Middle frontal gyrus (tissue), 1 donor: ENCODE measurements around the gene SMPD3.

ENCODE experiments used
- DNase-seq: peaks from one replicate; pipeline ENCODE4 v3.0.0-alpha.2; 2015; ENCODE audit warnings: low spot score; ENCODE audit errors: extremely low spot score

SMPD3 gene

GRCh38 chr16:68383858-68384257 is 64.5 kb downstream of the SMPD3 start:
- DNase-seq, result no peak

DNA sequence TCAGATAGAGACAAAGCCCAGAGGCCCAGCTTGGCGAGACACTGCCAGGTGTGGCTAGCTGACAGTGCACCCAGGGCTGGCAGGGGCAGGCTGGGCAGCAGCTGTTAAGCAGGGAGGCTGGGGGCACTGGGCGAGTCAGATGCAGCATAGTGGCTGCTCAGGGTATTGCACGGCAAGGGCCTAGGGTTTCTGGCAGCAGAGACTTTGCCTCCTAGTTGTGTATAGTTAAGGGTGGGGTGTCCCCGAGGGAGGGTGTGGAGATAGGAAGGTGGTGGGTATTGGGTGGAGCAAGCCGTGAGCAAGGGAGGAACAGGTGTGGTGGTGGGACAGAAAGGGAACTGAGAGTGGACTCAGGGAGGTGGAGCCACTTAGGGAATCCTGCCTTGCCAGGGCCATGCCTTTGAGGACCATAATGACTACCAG is 66.0 kb downstream of the SMPD3 start:
- DNase-seq, result no peak

GRCh38 chr16:68381363-68381724 is 67.0 kb downstream of the SMPD3 start:
- DNase-seq, result no peak

DNA sequence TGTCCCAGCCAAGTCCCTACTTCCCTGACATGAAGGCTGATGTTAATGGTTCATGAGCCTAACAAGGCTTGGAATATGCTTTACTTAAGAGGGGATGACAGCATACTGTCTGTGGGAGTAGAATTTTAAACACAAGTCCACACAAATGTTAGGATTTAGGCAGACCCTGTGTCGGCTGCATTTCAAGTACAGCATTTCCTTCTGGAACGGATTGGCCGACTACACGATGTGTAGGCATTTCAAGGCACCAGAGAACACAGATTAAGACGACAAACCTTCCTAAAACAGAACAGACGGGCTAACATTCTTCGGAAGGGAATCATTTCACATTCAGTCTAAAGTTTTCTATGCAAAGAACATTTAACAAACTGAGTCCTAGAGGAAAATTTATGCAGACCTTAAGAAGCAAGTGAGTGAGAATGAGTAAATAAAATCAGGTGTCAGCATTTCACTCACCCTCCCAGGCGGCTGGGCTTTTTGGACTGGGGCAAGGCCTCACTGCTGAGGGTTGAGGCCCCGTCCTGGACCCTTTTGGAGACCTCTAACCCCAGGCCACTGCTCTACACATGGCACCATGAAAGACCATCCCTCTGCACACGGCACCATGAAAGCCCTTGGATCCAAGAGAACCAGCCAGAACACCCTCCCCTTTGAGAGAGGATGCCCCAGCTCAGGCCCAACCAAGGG is 67.5 kb downstream of the SMPD3 start:
- peak; percentile 21 for DNase-seq

DNA sequence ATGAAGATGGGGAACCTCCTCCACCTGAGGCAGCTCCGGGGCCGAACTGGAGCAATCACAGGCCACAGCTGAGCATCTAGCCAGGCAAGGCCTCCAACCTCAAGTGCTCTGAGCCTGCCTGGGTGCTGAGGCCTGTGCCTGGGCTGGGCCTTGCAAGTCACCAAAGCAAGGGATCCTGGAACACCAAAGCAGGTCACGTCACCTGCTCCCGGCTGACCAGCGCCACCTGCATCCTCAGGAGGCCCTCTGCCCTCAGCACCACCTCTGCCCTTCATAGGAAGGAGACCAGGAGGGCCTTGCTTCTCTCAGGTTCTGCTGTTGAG is 68.0 kb downstream of the SMPD3 start:
- no peak for DNase-seq

DNA sequence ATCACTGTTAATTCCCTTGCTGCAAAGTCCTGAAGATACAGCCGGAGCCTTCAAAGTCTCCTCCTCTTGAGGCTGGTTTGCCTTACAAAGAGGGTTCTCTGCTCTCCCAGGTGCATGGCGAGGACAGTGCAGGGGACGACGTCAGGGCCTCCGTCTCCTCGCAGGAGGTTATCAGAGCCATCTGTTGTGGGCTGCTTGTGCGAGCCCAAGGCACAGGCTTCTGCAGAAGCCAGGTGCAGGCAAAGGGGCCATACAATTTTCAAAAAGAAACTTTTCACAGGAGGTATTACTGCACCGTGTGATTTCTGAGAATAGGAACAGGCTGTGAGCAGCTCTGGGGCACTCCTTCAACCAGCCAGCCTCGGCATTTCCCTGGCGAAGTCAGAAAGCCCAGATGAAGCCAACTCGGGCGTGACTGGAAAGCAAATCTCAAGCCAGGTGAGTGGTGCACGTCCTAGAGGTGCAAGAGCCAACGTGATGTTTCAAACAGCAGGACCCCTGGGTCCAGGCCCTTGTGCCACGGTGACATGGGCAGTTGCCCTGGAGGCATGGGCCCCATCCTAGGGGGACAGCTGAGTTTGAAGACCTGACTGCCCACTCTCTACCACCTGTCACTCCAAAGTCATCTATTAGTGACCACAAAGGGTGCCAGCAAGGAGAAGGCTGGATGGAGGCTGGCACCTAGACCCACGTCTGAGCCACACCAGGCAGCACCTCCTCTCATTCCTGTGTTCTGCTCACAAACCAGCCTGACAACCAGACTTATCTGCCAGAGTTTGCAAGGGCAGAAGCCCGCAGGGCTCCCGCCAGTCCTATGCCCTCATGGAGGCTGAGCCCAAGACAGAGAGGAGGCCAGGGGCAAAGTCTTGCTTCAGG is 68.6 kb downstream of the SMPD3 start:
- DNase-seq, result no peak

- no peak for DNase-seq
Measured at GRCh38 chr16:68378436-68379415, 69.6 kb downstream of the SMPD3 start.

DNA sequence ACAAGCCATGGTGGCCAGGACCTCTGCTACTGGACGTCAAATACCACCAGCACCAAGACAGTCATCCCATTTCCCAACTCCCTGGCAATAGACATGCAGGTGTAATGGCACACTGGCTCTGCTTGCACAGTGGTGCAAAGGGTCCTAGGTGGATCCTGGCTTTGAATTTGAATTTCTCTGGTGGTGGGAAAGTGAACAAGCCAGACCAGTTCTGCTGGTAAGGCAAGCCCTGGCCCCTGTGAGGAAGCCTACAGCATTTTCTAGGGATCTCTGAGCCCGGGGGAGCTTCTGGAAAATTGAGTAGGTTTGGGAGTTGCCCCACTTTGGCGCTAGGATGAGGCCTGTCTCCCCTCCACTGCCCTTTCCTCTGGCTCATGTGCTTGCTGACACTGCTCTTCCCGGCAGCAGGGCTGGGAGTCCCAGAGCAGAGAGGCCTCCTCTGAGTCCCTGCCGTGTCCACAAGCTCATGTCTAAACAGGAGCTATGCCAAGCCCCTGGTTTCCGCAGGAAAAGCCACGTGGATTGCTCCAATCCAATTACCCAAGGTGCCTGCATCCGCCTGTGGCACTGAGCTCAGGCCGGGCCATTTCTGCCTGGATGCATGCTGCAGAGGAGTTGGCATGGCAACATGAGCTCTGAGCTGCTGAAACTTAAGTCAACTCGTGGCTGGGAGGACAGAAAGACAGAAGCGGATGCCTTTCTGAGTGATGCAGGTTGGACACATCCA is 70.5 kb downstream of the SMPD3 start:
- no peak for DNase-seq

- no peak for DNase-seq
Measured at GRCh38 chr16:68377221-68377620, 71.1 kb downstream of the SMPD3 start.

GRCh38 chr16:68376590-68376989 is 71.7 kb downstream of the SMPD3 start:
- no peak for DNase-seq

GRCh38 chr16:68375801-68376536 is 72.3 kb downstream of the SMPD3 start:
- no peak for DNase-seq

GRCh38 chr16:68374961-68375660 is 73.2 kb downstream of the SMPD3 start:
- no peak for DNase-seq

- peak; percentile 44 for DNase-seq
Measured at GRCh38 chr16:68374246-68374805, 74.0 kb downstream of the SMPD3 start.

DNA sequence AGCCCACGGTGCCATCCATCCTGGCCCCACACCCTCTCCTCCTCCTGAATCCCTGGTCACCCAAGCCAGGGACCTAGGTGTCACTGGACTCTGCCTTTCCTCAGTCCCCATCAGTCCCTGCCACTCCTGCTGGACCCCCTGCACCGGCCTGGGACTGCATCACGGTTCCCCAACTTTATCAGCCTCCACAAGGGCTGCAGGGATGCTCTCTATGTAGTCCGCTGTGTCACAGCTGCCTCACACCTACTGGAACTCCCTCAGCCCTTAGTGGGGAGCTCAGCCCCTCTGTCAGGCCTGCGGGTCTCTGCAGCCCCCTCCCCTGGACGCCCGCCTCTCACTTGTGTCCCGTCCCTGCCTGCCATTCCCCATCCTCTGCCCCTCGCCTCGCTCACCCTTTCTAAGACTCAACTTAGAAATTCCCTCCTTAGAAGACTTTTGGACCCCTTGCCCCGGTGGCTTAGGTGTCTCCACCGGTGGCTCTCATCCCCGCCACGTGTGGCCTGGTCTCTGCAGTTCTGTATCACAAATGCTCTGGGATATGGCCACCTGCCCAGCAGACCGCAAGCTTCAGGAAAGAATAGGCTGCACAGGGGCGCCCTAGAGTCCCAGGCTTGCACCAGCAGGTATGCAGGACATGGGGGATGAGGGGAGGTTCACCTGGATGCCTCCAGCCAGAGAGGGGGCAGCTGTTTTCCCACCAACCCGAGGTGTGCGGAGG is 74.6 kb downstream of the SMPD3 start:
- DNase-seq, result no peak

DNA sequence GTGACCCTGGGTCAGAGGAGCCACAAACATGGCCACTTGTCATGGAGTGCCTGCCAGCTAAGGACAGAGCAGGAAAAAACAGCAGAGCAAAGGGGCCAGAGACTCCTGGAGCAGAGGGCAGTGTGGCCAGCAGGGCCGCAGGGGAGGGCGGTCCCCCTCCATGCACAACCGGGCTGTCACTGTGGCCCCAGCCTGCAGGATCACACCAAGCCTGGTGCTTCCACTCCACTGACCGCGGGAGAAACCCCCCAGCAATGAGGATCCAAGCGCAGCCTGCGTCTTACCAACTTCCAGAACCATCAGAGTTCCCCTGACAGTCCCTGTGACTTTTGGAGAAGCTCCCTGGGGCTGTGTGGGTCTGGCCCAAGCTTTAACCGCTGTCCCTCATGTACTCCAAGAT is 75.5 kb downstream of the SMPD3 start:
- no peak for DNase-seq

- DNase-seq, result no peak
Measured at GRCh38 chr16:68372381-68372720, 76.0 kb downstream of the SMPD3 start.

GRCh38 chr16:68371706-68372380 is 76.5 kb downstream of the SMPD3 start:
- DNase-seq, result no peak

DNA sequence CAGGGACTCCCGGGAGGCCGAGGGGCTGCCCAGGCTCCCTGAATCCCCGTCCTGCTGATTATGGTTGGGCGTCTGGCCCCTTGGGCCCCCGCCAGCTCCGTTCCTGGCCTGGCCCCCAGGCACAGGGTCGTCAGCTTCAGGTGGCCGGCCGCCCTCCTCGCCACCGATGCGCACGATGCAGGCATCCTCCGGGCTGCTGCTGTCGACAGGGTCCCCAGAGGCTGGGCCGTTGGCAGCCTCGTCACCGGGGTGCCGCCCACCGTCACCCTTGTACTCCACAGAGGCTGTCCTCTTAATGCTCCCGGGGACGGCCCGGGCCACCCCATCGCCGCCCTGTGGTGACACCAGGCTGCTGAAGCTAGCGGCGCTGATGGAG is 77.0 kb downstream of the SMPD3 start:
- no peak for DNase-seq
